Glutamatergic neuron (in vitro differentiated cells): Measurements from ENCODE around the gene B4GALT3. TPM values are rescaled to one million over a fixed set of nuclear protein-coding genes. Genes with fewer than 3 reads are reported as not detected.
A peak's percentile ranks its signal among the peaks of the same experiment; 100 is the strongest.

Source experiments
- DNase-seq: peaks from one replicate; pipeline ENCODE4 v3.0.0; 2022
- H3K27ac Mint-ChIP-seq: one replicate; pipeline ENCODE4 v1.8.0; 2020; ENCODE audit warnings: mild to moderate bottlenecking, mixed read lengths, inconsistent platforms; ENCODE audit not compliant: unreplicated experiment
- H3K27me3 Mint-ChIP-seq: one replicate; pipeline ENCODE4 v1.8.0; 2020; ENCODE audit warnings: mild to moderate bottlenecking, moderate library complexity, mixed read lengths, inconsistent platforms; ENCODE audit not compliant: unreplicated experiment
- H3K36me3 Mint-ChIP-seq: one replicate; pipeline ENCODE4 v1.8.0; 2020; ENCODE audit warnings: mild to moderate bottlenecking, mixed read lengths, inconsistent platforms; ENCODE audit not compliant: unreplicated experiment
- H3K4me1 Mint-ChIP-seq: one replicate; pipeline ENCODE4 v1.8.0; 2020; ENCODE audit warnings: mild to moderate bottlenecking, low read depth, mixed read lengths, inconsistent platforms; ENCODE audit not compliant: unreplicated experiment
- H3K4me3 Mint-ChIP-seq: one replicate; pipeline ENCODE4 v1.8.0; 2020; ENCODE audit warnings: mild to moderate bottlenecking, mixed read lengths, inconsistent platforms; ENCODE audit not compliant: unreplicated experiment
- H3K9me3 Mint-ChIP-seq: one replicate; pipeline ENCODE4 v1.8.0; 2020; ENCODE audit warnings: mild to moderate bottlenecking, moderate library complexity, mixed read lengths, inconsistent platforms; ENCODE audit not compliant: unreplicated experiment
- CTCF ChIP-seq: fragments of 200-600 bp; sonication (generic); IDR thresholded peaks from one replicate; pipeline ENCODE4 v1.5.0; 2021; ENCODE audit not compliant: partially characterized antibody, unreplicated experiment
- total RNA-seq: library from RNA; stranded (reverse); fragmentation: NEBNext Ultra II Directional; extraction: Animal tissue kit (Norgen Biotek cat#: 25700); gene quantifications from one replicate; pipeline ENCODE4 v1.2.1, GENCODE V29; 2021; ENCODE audit not compliant: unreplicated experiment

Gene B4GALT3
- total RNA-seq, 1 donor from 2014 or later: 35.7 TPM

DNA sequence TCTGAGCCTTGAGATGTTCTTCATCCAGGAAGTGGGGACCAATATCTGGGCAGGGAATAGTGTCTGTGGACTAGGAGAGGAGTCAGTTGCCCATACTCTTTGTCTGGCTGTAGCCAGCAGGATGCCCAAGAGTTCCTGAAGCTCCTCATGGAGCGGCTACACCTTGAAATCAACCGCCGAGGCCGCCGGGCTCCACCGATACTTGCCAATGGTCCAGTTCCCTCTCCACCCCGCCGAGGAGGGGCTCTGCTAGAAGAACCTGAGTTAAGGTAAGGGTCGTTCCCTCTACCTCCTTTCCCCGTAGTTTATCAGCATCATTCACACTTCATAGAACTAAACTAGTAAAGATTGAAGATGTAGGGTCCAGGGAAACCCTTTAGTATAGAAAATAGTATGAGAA, 14.5 kb downstream of the B4GALT3 start:
- H3K4me3 Mint-ChIP-seq: peak overlapping the region; percentile 6
- no peaks in the 10 kb centered on the region for H3K36me3 Mint-ChIP-seq
- no peak overlapping the region for H3K27ac Mint-ChIP-seq
- H3K9me3 Mint-ChIP-seq: peaks cover 11% of the 10 kb centered on the region
- DNase-seq: no peak
- H3K27me3 Mint-ChIP-seq: peaks cover 13% of the 10 kb centered on the region
- TF ChIP-seq CTCF: no peak
- peaks cover 18% of the 10 kb centered on the region for H3K4me1 Mint-ChIP-seq

DNA sequence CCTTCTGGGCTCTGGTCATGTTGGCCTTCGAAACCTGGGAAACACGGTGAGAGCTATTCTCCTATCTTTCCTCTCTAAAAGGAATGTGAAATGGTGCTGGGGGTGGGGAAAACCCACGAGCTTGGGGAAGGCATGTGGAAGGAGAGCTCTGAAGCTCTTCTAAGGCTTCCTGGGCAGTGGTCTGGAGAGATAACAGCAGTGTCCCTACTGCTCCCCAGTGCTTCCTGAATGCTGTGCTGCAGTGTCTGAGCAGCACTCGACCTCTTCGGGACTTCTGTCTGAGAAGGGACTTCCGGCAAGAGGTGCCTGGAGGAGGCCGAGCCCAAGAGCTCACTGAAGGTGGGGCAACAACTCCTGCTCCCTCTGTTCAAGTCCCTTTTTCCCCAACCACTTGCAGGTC, 15.3 kb downstream of the B4GALT3 start:
- H3K36me3 Mint-ChIP-seq: no peaks in the 10 kb centered on the region
- H3K27ac Mint-ChIP-seq: no peak overlapping the region
- H3K4me1 Mint-ChIP-seq: peaks cover 15% of the 10 kb centered on the region
- DNase-seq: no peak
- peaks cover 9% of the 10 kb centered on the region for H3K9me3 Mint-ChIP-seq
- H3K4me3 Mint-ChIP-seq: peak overlapping the region; percentile 78
- no peak for TF ChIP-seq CTCF
- H3K27me3 Mint-ChIP-seq: peaks cover 13% of the 10 kb centered on the region

GRCh38 chr1:161161652-161162051, 15.7 kb downstream of the B4GALT3 start:
- TF ChIP-seq CTCF: no peak
- no peak for DNase-seq
- H3K27ac Mint-ChIP-seq: no peak overlapping the region
- peaks cover 10% of the 10 kb centered on the region for H3K27me3 Mint-ChIP-seq
- H3K36me3 Mint-ChIP-seq: no peaks in the 10 kb centered on the region
- H3K4me3 Mint-ChIP-seq: no peak overlapping the region
- peaks cover 6% of the 10 kb centered on the region for H3K9me3 Mint-ChIP-seq
- H3K4me1 Mint-ChIP-seq: peaks cover 14% of the 10 kb centered on the region

- DNase-seq: no peak
- peak overlapping the region; percentile 91 for H3K4me3 Mint-ChIP-seq
- no peaks in the 10 kb centered on the region for H3K36me3 Mint-ChIP-seq
- no peak overlapping the region for H3K27ac Mint-ChIP-seq
- peaks cover 5% of the 10 kb centered on the region for H3K9me3 Mint-ChIP-seq
- peaks cover 8% of the 10 kb centered on the region for H3K27me3 Mint-ChIP-seq
- H3K4me1 Mint-ChIP-seq: peaks cover 14% of the 10 kb centered on the region
- TF ChIP-seq CTCF: no peak
Measured at GRCh38 chr1:161160671-161161145, 16.6 kb downstream of the B4GALT3 start.

- Mint-ChIP-seq H3K4me3 (peak overlapping the region; percentile 91), H3K27ac (peak overlapping the region; percentile 84), H3K36me3 (no peaks in the 10 kb centered on the region), H3K4me1 (peaks cover 8% of the 10 kb centered on the region), H3K27me3 (peaks cover 4% of the 10 kb centered on the region), H3K9me3 (peaks cover 5% of the 10 kb centered on the region)
- no peak for TF ChIP-seq CTCF
- no peak for DNase-seq
Measured at GRCh38 chr1:161159913-161160243, 17.4 kb downstream of the B4GALT3 start.
